Measurements from ENCODE around the gene HSPA12A.

DNA sequence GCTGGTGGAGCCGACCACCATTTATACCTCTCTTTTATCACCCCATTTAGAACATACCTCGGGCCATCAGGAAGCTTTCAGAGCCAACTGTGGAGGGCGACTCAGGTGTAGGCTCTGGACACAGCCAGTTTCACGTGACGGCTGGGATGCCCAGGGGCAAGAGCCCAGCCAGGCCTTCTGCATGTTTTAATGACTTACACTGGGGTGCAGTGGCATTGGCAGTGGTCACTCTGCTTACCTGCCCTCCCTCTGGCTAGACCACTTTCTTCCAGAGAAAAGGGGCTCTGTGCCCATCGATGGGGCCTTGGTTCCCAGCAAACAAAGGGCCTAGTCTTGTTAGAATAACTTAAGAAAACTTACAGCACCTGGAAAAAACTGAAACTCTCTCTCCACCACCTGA, 71.7 kb downstream of the HSPA12A start:
- TF ChIP-seq CTCF (IDR thresholded peaks at IDR 0.05; ENCODE audit: insufficient read depth, low read depth, low read length) (no peak), EZH2 (IDR thresholded peaks at IDR 0.05; ENCODE audit: insufficient read depth, low read length) (no peak)
